Activated CD8-positive, alpha-beta memory T cell treated with anti-CD3 and anti-CD28 coated beads for 4 hours (primary cell): Measurements from ENCODE around the gene GRXCR2.
"Not testable (repeated sequence)": the region's sequence is repeated elsewhere in the genome, so short reads cannot be mapped to it uniquely, and the experiment has no call there.

ENCODE experiments used
- DNase-seq, 2 donors: peaks; one replicate each; pipeline ENCODE4 v3.0.0-alpha.2; 2020; ENCODE audit warnings: low read depth in 2 of 2

Gene GRXCR2

DNA sequence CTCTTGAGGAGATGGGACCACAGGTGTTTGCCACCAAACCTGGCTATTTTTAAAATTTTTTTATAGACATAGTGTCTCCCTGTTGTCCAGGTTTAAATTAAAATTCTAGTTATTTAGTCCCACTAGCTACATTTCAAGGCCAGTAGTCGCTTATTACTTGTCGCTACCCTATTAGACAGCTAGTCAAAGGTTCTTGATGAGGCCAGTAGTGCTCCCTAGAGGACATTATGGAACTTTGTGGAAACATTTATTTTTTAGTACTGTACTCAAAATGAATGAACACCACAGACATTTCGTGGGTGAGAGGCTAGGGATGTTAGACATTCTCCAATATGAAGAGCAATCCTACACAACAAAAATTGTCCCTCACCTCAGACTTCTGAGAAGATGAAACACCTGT, 14.4 kb upstream of the GRXCR2 start:
- DNase-seq: no peak

DNA sequence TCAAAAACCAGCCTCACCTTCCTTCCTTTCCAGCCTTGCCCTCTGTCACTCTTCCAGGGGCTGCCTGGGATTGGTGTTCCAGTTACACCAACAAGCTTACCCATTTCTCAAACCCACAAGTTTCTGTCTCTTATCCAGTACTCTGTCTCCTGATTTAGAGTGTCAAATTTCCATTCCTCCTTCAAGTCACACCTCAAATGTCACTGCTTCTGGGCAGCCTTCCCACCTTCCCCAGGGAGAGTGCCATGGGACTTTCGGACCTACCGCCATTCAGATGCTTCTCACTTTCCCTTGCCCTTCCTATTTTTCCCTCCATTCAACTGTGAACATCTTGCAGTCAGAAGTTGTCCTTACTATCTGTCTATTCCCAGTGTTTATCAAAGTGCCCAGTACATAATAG, 2.0 kb upstream of the GRXCR2 start:
- DNase-seq: no peak

DNA sequence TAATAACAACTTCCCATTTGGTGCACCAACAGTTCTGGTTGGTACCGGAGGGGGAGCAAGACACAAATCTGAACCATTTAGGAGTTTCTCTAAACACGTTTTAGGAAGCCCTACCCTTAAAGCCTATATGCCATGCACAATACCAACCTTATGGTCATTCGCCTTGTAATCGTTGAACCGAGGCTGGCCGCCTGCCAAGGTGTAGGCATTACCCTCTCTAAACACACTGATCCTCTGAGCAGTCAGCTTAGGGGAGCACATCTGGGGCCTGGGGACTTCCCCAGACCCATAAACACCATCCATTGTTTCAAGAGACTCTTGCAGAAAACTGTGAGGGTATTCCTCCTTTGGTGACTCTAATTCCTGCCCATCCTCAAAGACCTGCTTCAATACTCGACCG, 328 bp downstream of the GRXCR2 start:
- no peak for DNase-seq

- DNase-seq: no peak
Observed at GRCh38 chr5:145869753-145870152, 3.1 kb downstream of the GRXCR2 start.

DNA sequence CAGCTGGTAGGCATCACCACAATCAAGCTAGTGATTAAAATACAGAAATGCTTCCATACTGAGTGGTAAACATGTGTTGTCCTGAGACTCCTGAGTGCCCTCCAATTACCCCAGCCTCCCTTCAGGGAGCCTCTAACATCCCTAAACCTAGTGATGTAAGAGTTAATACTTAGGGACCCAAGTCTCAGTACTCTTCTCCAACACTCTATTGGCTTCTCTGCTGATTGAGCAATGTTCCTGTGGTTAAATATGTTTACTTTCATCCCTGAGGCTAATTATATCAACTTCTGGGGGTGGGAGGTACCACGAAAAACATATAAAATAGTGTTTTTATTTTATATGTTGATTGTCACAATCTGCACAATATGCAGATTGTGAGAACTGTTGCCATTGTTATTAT, 5.0 kb downstream of the GRXCR2 start:
- no peak for DNase-seq

- DNase-seq: not testable (repeated sequence)
Observed at GRCh38 chr5:145864432-145864831, 8.4 kb downstream of the GRXCR2 start.

DNA sequence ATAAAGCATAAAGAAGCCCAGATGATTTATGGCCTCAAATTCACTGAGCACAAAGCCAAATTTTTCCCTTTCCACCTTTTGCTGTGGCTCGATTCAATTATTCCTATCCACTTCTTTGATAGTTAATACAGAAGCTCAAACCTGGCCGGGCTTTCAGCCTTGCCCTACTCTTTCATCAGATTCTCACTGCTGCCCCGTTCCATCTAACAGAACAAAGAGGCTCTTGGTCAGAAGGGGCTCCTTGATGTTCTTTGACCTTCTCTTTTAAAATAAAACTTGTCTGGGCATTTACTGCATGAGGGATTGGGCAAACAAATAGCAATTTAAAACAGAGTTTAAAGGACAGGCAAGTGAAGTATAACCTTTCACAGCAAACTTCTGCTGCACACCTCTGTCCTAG, 9.8 kb downstream of the GRXCR2 start:
- no peak for DNase-seq

DNA sequence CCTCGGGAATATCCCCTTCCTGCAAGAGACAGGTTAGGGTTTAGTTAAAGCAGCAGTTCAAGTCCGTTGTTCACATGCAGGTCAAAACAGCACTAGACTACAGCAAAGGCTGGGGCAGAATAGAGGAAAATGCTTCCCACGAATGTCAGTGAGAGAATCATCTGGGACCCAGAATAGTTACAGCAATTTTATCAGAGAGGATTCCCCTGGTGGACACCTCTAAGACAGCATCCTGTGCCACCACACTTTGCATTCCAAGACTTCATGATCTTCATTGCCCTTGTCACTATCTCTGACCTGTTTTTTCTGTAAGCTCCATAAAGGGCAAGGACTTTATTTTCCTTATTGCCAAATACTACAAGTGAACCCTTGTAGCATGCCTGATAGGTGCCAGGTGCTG, 12.9 kb downstream of the GRXCR2 start:
- DNase-seq: no peak

GRCh38 chr5:145859453-145859852, 13.4 kb downstream of the GRXCR2 start:
- no peak for DNase-seq

DNA sequence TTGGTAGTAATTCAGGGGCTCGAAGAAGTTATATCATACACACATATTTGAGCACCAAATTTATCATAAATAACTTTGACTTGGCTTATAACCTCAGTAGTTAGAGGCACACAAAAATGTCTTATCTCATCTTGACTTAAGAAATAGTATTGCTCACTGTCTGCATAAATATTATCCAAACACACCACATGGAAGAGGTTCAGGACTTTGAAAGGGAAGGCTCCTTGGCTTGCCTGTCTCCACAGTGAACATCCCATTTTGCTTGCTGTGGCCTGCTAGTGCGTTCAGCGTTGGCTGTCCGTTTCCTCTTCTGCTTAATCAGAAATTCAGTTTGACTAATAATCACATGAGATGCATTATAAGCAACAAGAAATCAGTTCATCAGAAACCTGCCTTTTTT, 13.9 kb downstream of the GRXCR2 start:
- DNase-seq: no peak

- no peak for DNase-seq
Observed at GRCh38 chr5:145856285-145856818, 16.5 kb downstream of the GRXCR2 start.

GRCh38 chr5:145855763-145856267, 17.0 kb downstream of the GRXCR2 start:
- DNase-seq: no peak

DNA sequence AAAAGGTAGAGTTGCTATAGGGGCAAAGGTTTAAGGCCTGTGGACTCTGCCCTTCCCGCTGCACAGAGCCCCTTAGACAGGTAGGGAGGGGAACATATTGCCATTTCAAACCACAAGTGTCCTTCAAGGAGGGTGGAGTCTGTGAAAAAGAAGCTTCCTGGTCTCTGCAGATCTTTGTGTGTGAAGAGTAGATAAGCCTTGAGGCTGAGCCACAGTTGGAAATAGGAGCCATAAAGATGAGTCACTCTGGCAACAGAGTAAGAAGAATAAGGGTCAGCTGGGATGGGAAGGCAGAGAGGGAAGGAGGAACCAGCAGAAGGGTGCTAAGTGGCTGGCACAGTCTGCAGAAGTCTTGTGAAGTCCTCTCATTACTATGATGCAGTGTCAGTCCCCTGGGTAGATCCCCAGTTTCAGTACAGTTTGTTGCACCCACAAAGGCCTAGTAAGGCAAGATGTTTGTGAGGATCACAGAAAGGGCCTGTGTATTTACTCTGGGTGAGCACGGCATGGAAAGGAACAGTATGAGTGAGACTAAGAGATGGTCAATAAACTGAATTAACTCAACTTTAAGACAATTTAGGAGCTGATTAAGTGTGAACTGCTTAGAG, 18.1 kb downstream of the GRXCR2 start:
- DNase-seq: no peak

GRCh38 chr5:145853781-145854376, 18.9 kb downstream of the GRXCR2 start:
- DNase-seq: no peak

DNA sequence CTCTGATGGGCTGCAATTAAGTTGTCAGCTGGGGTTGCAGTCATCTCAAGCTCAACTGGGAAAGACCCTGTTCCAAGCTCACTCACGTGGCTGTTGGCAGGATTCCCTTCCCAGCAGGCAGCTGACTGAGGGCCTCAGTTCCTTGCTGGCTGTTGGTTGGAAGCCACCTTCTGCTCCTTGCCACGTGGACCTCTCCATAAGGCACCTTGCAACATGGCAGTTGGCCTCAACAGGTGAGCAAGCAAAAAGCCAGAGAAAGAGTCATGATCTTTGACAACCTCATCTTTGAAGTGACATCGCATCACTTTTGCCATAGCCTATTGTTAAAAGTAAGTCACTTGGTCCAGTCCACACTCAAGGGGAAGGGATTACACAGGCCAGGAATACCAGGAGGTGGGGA, 19.8 kb downstream of the GRXCR2 start:
- no peak for DNase-seq

DNA sequence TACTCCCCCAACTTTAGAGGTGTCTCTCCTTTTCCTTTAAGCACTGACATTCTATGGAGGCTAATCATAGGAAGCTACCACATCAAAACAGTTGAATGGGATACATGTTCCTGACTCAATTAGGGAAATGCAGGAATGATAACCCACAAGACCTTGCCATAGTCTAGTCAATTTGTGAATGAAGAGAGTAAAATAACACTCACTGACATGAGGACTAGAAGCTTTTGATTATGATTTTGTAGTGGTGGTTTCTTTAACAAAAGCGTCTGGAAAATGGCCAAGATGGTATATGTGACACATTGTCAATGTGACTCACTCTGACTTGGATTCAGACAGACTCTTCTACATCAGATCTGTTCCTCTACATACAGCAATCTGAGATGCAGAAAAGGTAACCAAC, 24.0 kb downstream of the GRXCR2 start:
- no peak for DNase-seq

DNA sequence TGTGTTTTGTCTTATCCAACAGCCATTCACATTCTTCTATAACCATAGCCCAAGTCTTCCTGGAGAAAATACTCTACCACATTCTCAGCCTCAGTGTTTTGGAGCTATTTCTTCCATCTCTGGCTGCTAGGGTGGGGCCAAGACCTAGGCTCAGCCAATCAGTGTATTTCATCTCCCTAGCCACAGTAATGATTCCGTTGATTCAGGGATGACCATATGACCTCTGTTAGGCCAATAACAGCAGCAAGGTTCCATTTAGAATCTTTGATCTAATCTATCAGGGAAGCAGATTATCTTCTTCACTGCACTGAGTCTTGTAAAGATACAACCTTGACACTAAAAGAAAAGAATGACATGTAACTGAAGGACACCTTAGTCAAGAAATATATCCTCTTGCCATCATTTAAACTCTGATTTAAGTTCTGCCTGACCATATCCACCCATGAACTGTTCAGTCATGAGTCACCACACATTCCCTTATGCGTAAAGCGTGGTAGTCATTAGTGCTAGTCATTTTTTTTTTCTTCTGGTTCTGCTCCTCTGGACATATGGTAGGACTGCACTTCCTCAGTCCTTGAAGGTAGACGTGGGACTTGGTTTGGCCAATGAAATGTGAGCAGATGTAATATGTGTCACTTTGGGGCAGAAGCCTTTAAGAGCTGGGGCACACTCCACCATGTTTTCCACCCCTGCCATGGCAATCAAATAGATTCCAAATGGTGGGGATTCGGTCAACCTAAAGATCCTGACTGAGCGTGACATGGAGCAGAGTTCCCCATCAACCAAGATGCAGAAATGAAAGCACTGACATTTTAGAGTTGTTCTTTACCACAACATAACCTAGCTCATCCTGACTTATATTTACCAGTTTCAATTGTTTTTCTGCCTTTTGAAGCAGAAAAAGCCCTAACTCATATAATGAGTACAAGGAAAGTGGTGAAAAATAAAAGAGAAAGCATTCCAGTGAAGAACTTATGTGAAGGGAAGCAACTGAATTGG, 25.0 kb downstream of the GRXCR2 start:
- no peak for DNase-seq

GRCh38 chr5:145846081-145846480, 26.7 kb downstream of the GRXCR2 start:
- no peak for DNase-seq

- no peak for DNase-seq
Observed at GRCh38 chr5:145841299-145841698, 31.5 kb downstream of the GRXCR2 start.

DNA sequence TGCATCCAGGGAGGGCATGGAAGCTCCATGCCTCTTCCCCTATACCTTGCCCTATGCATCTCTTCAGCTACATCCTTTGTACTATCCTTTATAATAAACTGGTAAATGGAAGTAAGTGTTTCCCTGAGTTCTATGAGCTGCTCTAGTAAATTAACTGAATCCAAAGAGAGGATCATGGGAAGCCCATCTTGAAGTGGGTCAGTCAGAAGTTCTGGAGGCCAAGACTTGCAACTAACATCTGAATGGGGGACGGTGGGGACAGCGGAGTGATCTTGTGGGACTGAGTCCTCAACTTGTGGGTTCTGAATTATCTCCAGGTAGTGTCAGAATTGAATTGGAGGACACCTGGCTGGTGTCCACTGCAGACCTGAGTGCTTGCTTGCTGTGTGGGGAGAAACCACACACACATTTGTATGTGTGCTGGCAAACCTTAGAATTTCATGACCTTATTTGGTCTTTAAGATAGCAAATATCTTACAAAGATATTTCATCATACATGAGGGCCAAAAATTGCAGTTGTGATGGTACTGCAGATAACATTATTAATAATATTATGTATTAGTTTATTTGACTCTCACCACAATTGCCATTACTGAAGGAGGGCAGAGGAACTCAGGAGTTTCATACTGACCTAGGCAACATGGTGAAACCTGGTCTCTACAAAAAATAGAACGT, 32.2 kb downstream of the GRXCR2 start:
- no peak for DNase-seq

GRCh38 chr5:145838276-145838675, 34.5 kb downstream of the GRXCR2 start:
- no peak for DNase-seq

DNA sequence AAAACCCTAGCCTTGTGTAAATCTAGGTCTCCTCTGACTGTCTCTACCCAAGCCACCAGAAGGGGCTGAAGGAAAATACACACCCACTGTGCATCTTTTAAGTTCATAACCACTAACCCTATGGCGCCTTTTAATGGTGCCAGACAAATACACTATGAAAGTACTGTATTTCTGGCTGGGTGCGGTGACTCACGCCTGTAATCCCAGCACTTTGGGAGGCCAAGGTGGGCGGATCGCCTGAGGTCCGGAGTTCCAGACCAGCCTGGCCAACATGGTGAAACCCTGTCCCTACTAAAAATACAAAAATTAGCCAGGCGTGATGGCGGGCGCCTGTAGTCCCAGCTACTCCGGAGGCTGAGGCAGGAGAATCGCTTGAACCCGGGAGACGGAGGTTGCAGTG, 36.6 kb downstream of the GRXCR2 start:
- not testable (repeated sequence) for DNase-seq
